A549 (cell line): ENCODE data around the gene GRIK4. TPM values are rescaled to one million over a fixed set of nuclear protein-coding genes. Genes with fewer than 3 reads are reported as not detected.

ENCODE experiments used
- ATAC-seq, 2 experiments: fragments of 200-7000 bp in 1 of 2; fragments of >200 bp in 1 of 2; cut with Nextera tagmentation in 1 of 2; cut with Tn5 transposase in 1 of 2; 3 replicates each; pipeline versions ENCODE4 v1.8.0 to v1.9.1; 2018 to 2020; ENCODE audit warnings: mild to moderate bottlenecking in 1 of 2, moderate library complexity in 1 of 2
- CTCF ChIA-PET: fragments of 300-600 bp; sonication (Branson Sonifier 250); formaldehyde crosslinking; extraction: SDS; loops from one replicate; lab custom pipeline; 2021; ENCODE audit warnings: antibody characterized with exemption, inconsistent platforms; lab: Yijun Ruan, JAX
- POLR2A ChIA-PET: fragments of 350-600 bp; formaldehyde crosslinking; extraction: SDS; loops from one replicate; lab custom pipeline; 2021; ENCODE audit warnings: antibody characterized with exemption, inconsistent platforms; lab: Yijun Ruan, JAX
- DNase-seq, 2 experiments: peaks; one replicate each; pipeline versions ENCODE4 v3.0.0 to v3.0.0-alpha.2; 2011 to 2016; ENCODE audit warnings: low read depth in 1 of 2, low spot score in 1 of 2
- FAIRE-seq: peaks from 2 replicates; lab custom pipeline; 2011; peaks lifted over from hg19 to GRCh38; lab: Jason Lieb, UNC
- H3K27ac ChIP-seq, 2 experiments: fragments of >200 bp; sonication (Bioruptor Twin); formaldehyde crosslinking; 3 replicates each; pipeline ENCODE4 v1.5.1; 2016 to 2017
- H3K4me1 ChIP-seq: fragments of >200 bp; sonication (Bioruptor Twin); formaldehyde crosslinking; 3 replicates; pipeline ENCODE4 v1.6.1; 2016
- H3K4me2 ChIP-seq: fragments of >200 bp; sonication (Bioruptor Twin); formaldehyde crosslinking; 3 replicates; pipeline ENCODE4 v1.6.1; 2016
- H3K4me3 ChIP-seq: fragments of >200 bp; sonication (Bioruptor Twin); formaldehyde crosslinking; 3 replicates; pipeline ENCODE4 v1.5.1; 2016
- H3K9me3 ChIP-seq: fragments of >200 bp; sonication (Bioruptor Twin); formaldehyde crosslinking; 3 replicates; pipeline ENCODE4 v1.6.1; 2016
- ATOH8 ChIP-seq: fragments of 250-450 bp; sonication (Bioruptor Pico); IDR thresholded peaks from 2 replicates; pipeline ENCODE4 v1.5.0; 2020; ENCODE audit warnings: low read depth, mild to moderate bottlenecking, moderate library complexity
- EHMT2 ChIP-seq: fragments of 200-600 bp; sonication (generic); IDR thresholded peaks from 2 replicates; pipeline ENCODE4 v1.6.1; 2016; ENCODE audit warnings: antibody characterized with exemption, low read depth, mild to moderate bottlenecking, moderate library complexity
- FOSB ChIP-seq: fragments of 250-450 bp; sonication (Bioruptor Pico); IDR thresholded peaks from 2 replicates; pipeline ENCODE4 v1.5.0; 2020; ENCODE audit warnings: mild to moderate bottlenecking, moderate library complexity
- FOSL2 ChIP-seq, 2 experiments: fragments of 450-650 bp in 1 of 2; fragments of >200 bp in 1 of 2; sonication (Bioruptor Twin) in 1 of 2; formaldehyde crosslinking; IDR thresholded peaks; 2 replicates each; pipeline versions ENCODE4 v1.5.0 to v1.6.1; 2016 to 2020; ENCODE audit warnings: mild to moderate bottlenecking in 1 of 2, moderate library complexity in 1 of 2
- FOXS1 ChIP-seq: fragments of 250-450 bp; sonication (Bioruptor Pico); IDR thresholded peaks from 2 replicates; pipeline ENCODE4 v1.5.0; 2020; ENCODE audit warnings: mild to moderate bottlenecking, moderate library complexity
- HEYL ChIP-seq: fragments of 250-450 bp; sonication (Bioruptor Pico); IDR thresholded peaks from 2 replicates; pipeline ENCODE4 v1.8.0; 2021; ENCODE audit warnings: mild to moderate bottlenecking, moderate library complexity
- HOXB13 ChIP-seq: fragments of 250-450 bp; sonication (Bioruptor Pico); IDR thresholded peaks from 2 replicates; pipeline ENCODE4 v1.5.0; 2020; ENCODE audit warnings: low read depth, mild to moderate bottlenecking, moderate library complexity
- JUN ChIP-seq, 2 experiments: fragments of >200 bp; sonication (Bioruptor Twin); formaldehyde crosslinking; IDR thresholded peaks; 2 replicates in 1 of 2; 3 replicates in 1 of 2; pipeline ENCODE4 v1.6.1; 2016 to 2017
- MAFK ChIP-seq: fragments of 450-650 bp; IDR thresholded peaks from 2 replicates; pipeline ENCODE4 v1.6.1; 2014; ENCODE audit not compliant: partially characterized antibody
- MAZ ChIP-seq: fragments of 150-350 bp; IDR thresholded peaks from 2 replicates; pipeline ENCODE4 v1.6.1; 2014; ENCODE audit warnings: antibody characterized with exemption, low read depth, low read length, borderline replicate concordance
- MYC ChIP-seq: IDR thresholded peaks from 2 replicates; pipeline ENCODE4 v1.6.1; 2012; ENCODE audit warnings: mild to moderate bottlenecking, inconsistent platforms, low read length, improper control_type of control experiment, borderline replicate concordance
- POLR2AphosphoS2 ChIP-seq: conservative IDR thresholded peaks from 2 replicates; pipeline ENCODE4 v1.6.1; 2012; ENCODE audit warnings: low read length, improper control_type of control experiment, inconsistent platforms
- RCOR1 ChIP-seq: fragments of 150-350 bp; IDR thresholded peaks from 2 replicates; pipeline ENCODE4 v1.6.1; 2014; ENCODE audit warnings: antibody characterized with exemption, low read length, low read depth
- REST ChIP-seq: fragments of 200-600 bp; sonication (generic); IDR thresholded peaks from 2 replicates; pipeline ENCODE4 v1.6.1; 2016; ENCODE audit warnings: antibody characterized with exemption, mild to moderate bottlenecking, moderate library complexity
- RFX5 ChIP-seq: fragments of 450-650 bp; IDR thresholded peaks from 2 replicates; pipeline ENCODE4 v1.7.1; 2014; ENCODE audit warnings: antibody characterized with exemption, mild to moderate bottlenecking, moderate library complexity
- TFCP2L1 ChIP-seq: fragments of 250-450 bp; sonication (Bioruptor Pico); IDR thresholded peaks from 2 replicates; pipeline ENCODE4 v1.5.0; 2021; ENCODE audit warnings: mild to moderate bottlenecking
- USF2 ChIP-seq: fragments of 450-650 bp; IDR thresholded peaks from 2 replicates; pipeline ENCODE4 v1.6.1; 2014; ENCODE audit warnings: antibody characterized with exemption
- ZFP36 ChIP-seq: fragments of 450-650 bp; IDR thresholded peaks from 2 replicates; pipeline ENCODE4 v1.6.1; 2014; ENCODE audit warnings: borderline replicate concordance; ENCODE audit not compliant: partially characterized antibody
- ZNF302 ChIP-seq: fragments of 250-450 bp; sonication (Bioruptor Pico); IDR thresholded peaks from 2 replicates; pipeline ENCODE4 v1.9.0; 2021; ENCODE audit warnings: inconsistent platforms, mild to moderate bottlenecking, moderate library complexity
- WGBS: methylation state at CpG from one replicate; pipeline ENCODE4 v1.1.6; 2017; ENCODE audit errors: missing lambda C conversion rate; 5-methylcytosine and 5-hydroxymethylcytosine counted together
- polyA plus RNA-seq, 4 experiments: library from polyadenylated mRNA; depleted of rRNA in 3 of 4; stranded (reverse); fragments of >200 nt; fragmentation: RNase III in 1 of 4; extraction: RNeasy Plus Mini Kit Qiagen cat#74134 plus additional on column Dnase treatment in 1 of 4; gene quantifications; 2 replicates in 3 of 4; 3 replicates in 1 of 4; pipeline ENCODE4 v1.2.3, GENCODE V29; 2011 to 2017
- TF ChIP-seq, protein P1 (sequence below): IDR thresholded peaks from 2 replicates; pipeline ENCODE4 v1.6.1; 2012

GRIK4 gene
- polyA plus RNA-seq, 2 of the 4 experiments (the other 2 are of a cell fraction): 0.01 TPM; not detected in 1

- FAIRE-seq (no peak), DNase-seq (no peak), ATAC-seq (no peak)
- POLR2A ChIA-PET: no interaction called here
- CTCF ChIA-PET: no interaction called here
- Histone ChIP-seq H3K4me3 (no peak overlapping the region), H3K4me1 (no peaks in the 10 kb centered on the region), H3K27ac (no peak overlapping the region), H3K9me3 (no peaks in the 10 kb centered on the region), H3K4me2 (no peak overlapping the region)
- 21% methylated on average over 12 of the region's 12 CpGs for whole genome bisulfite sequencing
- TF ChIP-seq FOSL2 (IDR thresholded peaks at IDR 0.05) (no peak), FOSL2 (CRISPR knock-in tag; IDR thresholded peaks at IDR 0.05) (no peak), USF2 (no peak), HOXB13 (CRISPR knock-in tag) (no peak), ATOH8 (CRISPR knock-in tag) (no peak), FOSB (no peak), EHMT2 (no peak), ZNF302 (CRISPR knock-in tag) (no peak), RCOR1 (no peak), REST (no peak), ZFP36 (no peak), RFX5 (no peak), MYC (no peak), TFCP2L1 (no peak), MAFK (no peak), HEYL (no peak), FOXS1 (CRISPR knock-in tag) (no peak), MAZ (no peak), JUN (IDR thresholded peaks at IDR 0.05) (no peak), POLR2AphosphoS2 (no peak)
- TF ChIP-seq, protein P1, sequence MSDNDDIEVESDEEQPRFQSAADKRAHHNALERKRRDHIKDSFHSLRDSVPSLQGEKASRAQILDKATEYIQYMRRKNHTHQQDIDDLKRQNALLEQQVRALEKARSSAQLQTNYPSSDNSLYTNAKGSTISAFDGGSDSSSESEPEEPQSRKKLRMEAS: no peak
Measured at GRCh38 chr11:120746836-120747609, 235.5 kb downstream of the GRIK4 start.
